GM12872 (cell line): ENCODE results near the gene TMEM9.

Experiments used
- TF ChIP-seq, protein P1 (sequence below): IDR thresholded peaks from 3 replicates; pipeline ENCODE4 v1.5.1; 2011; ENCODE audit warnings: low read depth, mild to moderate bottlenecking, low read length, moderate library complexity; ENCODE audit not compliant: insufficient read depth

The TMEM9 gene

GRCh38 chr1:201098992-201099677 lies 55.1 kb downstream of the TMEM9 start:
- TF ChIP-seq, protein P1, sequence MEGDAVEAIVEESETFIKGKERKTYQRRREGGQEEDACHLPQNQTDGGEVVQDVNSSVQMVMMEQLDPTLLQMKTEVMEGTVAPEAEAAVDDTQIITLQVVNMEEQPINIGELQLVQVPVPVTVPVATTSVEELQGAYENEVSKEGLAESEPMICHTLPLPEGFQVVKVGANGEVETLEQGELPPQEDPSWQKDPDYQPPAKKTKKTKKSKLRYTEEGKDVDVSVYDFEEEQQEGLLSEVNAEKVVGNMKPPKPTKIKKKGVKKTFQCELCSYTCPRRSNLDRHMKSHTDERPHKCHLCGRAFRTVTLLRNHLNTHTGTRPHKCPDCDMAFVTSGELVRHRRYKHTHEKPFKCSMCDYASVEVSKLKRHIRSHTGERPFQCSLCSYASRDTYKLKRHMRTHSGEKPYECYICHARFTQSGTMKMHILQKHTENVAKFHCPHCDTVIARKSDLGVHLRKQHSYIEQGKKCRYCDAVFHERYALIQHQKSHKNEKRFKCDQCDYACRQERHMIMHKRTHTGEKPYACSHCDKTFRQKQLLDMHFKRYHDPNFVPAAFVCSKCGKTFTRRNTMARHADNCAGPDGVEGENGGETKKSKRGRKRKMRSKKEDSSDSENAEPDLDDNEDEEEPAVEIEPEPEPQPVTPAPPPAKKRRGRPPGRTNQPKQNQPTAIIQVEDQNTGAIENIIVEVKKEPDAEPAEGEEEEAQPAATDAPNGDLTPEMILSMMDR: no peak

- TF ChIP-seq, protein P1: no peak
These were observed 57.1 kb downstream of the TMEM9 start for GRCh38 chr1:201096977-201097856.

- TF ChIP-seq, protein P1: no peak
These were observed 58.2 kb downstream of the TMEM9 start for GRCh38 chr1:201096041-201096461.

DNA sequence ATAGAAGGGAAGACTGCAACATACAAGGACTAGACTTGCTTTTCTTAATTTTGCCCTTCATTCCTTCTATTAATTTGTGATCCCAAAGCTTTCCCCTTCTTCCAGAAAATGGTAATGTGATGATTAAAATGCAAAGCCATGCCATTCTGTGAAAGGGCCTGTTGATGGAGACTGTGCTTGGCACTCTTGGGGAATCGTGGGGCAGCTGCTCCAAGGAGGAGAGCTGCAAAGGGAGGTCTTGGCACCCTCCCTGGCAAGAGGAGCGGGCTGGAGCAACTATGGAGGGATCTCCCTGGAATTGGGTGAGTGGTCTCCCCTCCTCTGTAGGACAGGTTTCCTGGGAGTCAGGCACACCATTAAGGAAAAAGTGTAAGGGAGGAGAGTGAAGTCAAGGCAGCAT lies 58.7 kb downstream of the TMEM9 start:
- TF ChIP-seq, protein P1: no peak

GRCh38 chr1:201094832-201095231 lies 59.4 kb downstream of the TMEM9 start:
- TF ChIP-seq, protein P1: no peak

DNA sequence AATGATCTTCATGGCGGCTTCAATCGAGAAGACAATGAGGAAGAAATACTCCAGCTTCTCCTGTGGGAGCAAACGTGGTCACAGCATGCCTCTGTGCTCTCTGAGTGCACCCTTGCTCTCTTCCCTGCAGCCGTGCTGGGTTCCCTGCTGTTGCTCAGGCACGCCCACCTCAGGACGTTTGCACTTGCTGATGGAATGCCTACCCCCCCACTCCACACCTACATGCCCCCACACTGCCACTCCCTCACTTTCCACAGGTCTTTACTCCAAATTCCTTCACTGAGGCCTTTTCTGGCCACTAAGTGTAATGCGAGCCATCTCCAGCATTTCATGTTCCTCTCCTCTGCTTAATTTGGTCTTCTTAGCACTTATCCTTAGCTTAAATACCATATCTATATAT lies 60.3 kb downstream of the TMEM9 start:
- TF ChIP-seq, protein P1: no peak

GRCh38 chr1:201093561-201093960 lies 60.7 kb downstream of the TMEM9 start:
- TF ChIP-seq, protein P1: no peak
